Type B pancreatic cell (in vitro differentiated cells): ENCODE data around the gene EIF3L. TPM values are rescaled to one million over a fixed set of nuclear protein-coding genes. Genes with fewer than 3 reads are reported as not detected.
A peak's percentile ranks its signal among the peaks of the same experiment; 100 is the strongest.

Experiments
- DNase-seq: peaks from one replicate; pipeline ENCODE4 v3.0.0; 2021; ENCODE audit warnings: mixed read lengths; ENCODE audit not compliant: unreplicated experiment; ENCODE audit errors: extremely low spot score
- H3K27ac Mint-ChIP-seq: 2 replicates; pipeline ENCODE4 v1.8.0; 2021; ENCODE audit warnings: mild to moderate bottlenecking, mixed read lengths
- H3K27me3 Mint-ChIP-seq: 2 replicates; pipeline ENCODE4 v1.8.0; 2021; ENCODE audit warnings: mixed read lengths
- H3K36me3 Mint-ChIP-seq: 2 replicates; pipeline ENCODE4 v1.8.0; 2021; ENCODE audit warnings: mixed read lengths
- H3K4me1 Mint-ChIP-seq: one replicate; pipeline ENCODE4 v1.8.0; 2021; ENCODE audit warnings: mixed read lengths; ENCODE audit not compliant: unreplicated experiment
- H3K4me3 Mint-ChIP-seq: 2 replicates; pipeline ENCODE4 v1.8.0; 2021; ENCODE audit warnings: mild to moderate bottlenecking, mixed read lengths
- H3K9me3 Mint-ChIP-seq: 2 replicates; pipeline ENCODE4 v1.8.0; 2021; ENCODE audit warnings: mixed read lengths
- CTCF ChIP-seq: fragments of 200-600 bp; sonication (generic); conservative IDR thresholded peaks from 2 replicates; pipeline ENCODE4 v1.5.0; 2021; ENCODE audit warnings: antibody characterized with exemption, mild to moderate bottlenecking
- total RNA-seq: library from RNA; stranded (reverse); gene quantifications from 2 replicates; pipeline ENCODE4 v1.2.1, GENCODE V29; 2021; ENCODE audit warnings: low replicate concordance

EIF3L gene
- total RNA-seq, 1 donor from 2014 or later, result 740 TPM

GRCh38 chr22:37815593-37815992 lies 33.6 kb upstream of the EIF3L start:
- Mint-ChIP-seq H3K4me1 (peaks cover 7% of the 10 kb centered on the region), H3K27ac (no peak overlapping the region), H3K9me3 (no peaks in the 10 kb centered on the region), H3K27me3 (peaks cover 17% of the 10 kb centered on the region), H3K36me3 (no peaks in the 10 kb centered on the region), H3K4me3 (no peak overlapping the region)
- no peak for TF ChIP-seq CTCF
- DNase-seq, result no peak

GRCh38 chr22:37816543-37817180 lies 32.6 kb upstream of the EIF3L start:
- TF ChIP-seq CTCF, result no peak
- Mint-ChIP-seq H3K36me3 (no peaks in the 10 kb centered on the region), H3K9me3 (no peaks in the 10 kb centered on the region), H3K27me3 (peaks cover 22% of the 10 kb centered on the region), H3K27ac (no peak overlapping the region), H3K4me3 (no peak overlapping the region), H3K4me1 (peaks cover 7% of the 10 kb centered on the region)
- no peak for DNase-seq

- Mint-ChIP-seq H3K27me3 (peaks cover 32% of the 10 kb centered on the region), H3K9me3 (no peaks in the 10 kb centered on the region), H3K36me3 (no peaks in the 10 kb centered on the region), H3K4me3 (peak overlapping the region; percentile 83), H3K27ac (peak overlapping the region; percentile 71), H3K4me1 (peaks cover 12% of the 10 kb centered on the region)
- TF ChIP-seq CTCF, result peak; percentile 99
- DNase-seq, result peak; percentile 91
Observed at GRCh38 chr22:37817705-37818408, 31.4 kb upstream of the EIF3L start.

- Mint-ChIP-seq H3K4me1 (peaks cover 12% of the 10 kb centered on the region), H3K36me3 (no peaks in the 10 kb centered on the region)
Observed at GRCh38 chr22:37818409-37819104, 30.7 kb upstream of the EIF3L start.

DNA sequence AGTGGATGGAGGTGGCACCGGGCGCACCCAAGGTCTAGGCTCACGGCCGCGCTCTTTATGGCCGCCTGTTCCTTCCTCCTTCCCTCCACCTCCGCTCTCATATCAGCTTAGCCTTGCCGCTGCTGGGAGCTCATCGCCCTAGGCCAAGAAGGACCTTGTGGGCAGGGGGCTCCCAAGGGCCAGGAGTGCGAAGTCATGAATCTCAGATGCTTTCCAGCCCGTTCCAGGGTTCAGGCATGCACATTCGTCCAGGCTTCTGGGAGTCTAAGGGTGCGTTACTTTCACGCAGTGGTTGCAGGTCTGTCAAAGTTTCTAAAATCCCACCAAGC lies 30.1 kb upstream of the EIF3L start:
- H3K4me3 Mint-ChIP-seq, result peak overlapping the region; percentile 71
- no peak for DNase-seq
- H3K27ac Mint-ChIP-seq, result no peak overlapping the region
- H3K9me3 Mint-ChIP-seq, result no peaks in the 10 kb centered on the region
- peaks cover 44% of the 10 kb centered on the region for H3K27me3 Mint-ChIP-seq
- no peak for TF ChIP-seq CTCF
- H3K36me3 Mint-ChIP-seq, result no peaks in the 10 kb centered on the region
- H3K4me1 Mint-ChIP-seq, result peaks cover 12% of the 10 kb centered on the region

More at GRCh38 chr22:37818409-37819104, 30.7 kb upstream of the EIF3L start:
- Mint-ChIP-seq H3K9me3 (no peaks in the 10 kb centered on the region), H3K27me3 (peaks cover 39% of the 10 kb centered on the region), H3K4me3 (peak overlapping the region; percentile 83), H3K27ac (no peak overlapping the region)
- peak; percentile 60 for TF ChIP-seq CTCF
- no peak for DNase-seq
